A673 (cell line): ENCODE results near the gene CACNA2D1. TPM values are rescaled to one million over a fixed set of nuclear protein-coding genes. Genes with fewer than 3 reads are reported as not detected.
A peak's percentile ranks its signal among the peaks of the same experiment; 100 is the strongest.

Experiments used
- BruUV-seq: library from RNA; stranded (reverse); fragments of 400-500 nt; replicated peaks from 2 replicates; lab custom pipeline; 2021; lab: Mats Ljungman, UMichigan
- CTCF ChIA-PET: fragments of 300-600 bp; sonication (Branson Sonifier 250); formaldehyde crosslinking; loops from one replicate; lab custom pipeline; 2022; ENCODE audit warnings: antibody characterized with exemption; lab: Charles Lee
- POLR2A ChIA-PET: fragments of 300-600 bp; sonication (Branson Sonifier 250); formaldehyde crosslinking; loops from one replicate; lab custom pipeline; 2022; ENCODE audit warnings: antibody characterized with exemption; ENCODE audit not compliant: low non-redundant PET; lab: Charles Lee
- DNase-seq: peaks from one replicate; pipeline ENCODE4 v3.0.0-alpha.2; 2015; ENCODE audit warnings: low spot score
- H3K27ac ChIP-seq: fragments of 200-600 bp; sonication (generic); 2 replicates; pipeline ENCODE4 v1.5.1; 2016; ENCODE audit warnings: mixed run types, low read depth, mild to moderate bottlenecking, mixed read lengths, antibody characterized with exemption, low read length; ENCODE audit not compliant: poor library complexity, severe bottlenecking
- H3K27me3 ChIP-seq: fragments of 200-600 bp; sonication (generic); replicated peaks from 2 replicates; pipeline ENCODE4 v1.6.1; 2017; ENCODE audit warnings: mixed run types, low read depth, mild to moderate bottlenecking, mixed read lengths, antibody characterized with exemption, low read length; ENCODE audit not compliant: insufficient read depth, poor library complexity
- H3K36me3 ChIP-seq: fragments of 200-600 bp; sonication (generic); 2 replicates; pipeline ENCODE4 v1.6.1; 2016; ENCODE audit warnings: mixed run types, mild to moderate bottlenecking, mixed read lengths, antibody characterized with exemption, low read length; ENCODE audit not compliant: insufficient read depth, poor library complexity, severe bottlenecking
- H3K4me1 ChIP-seq: fragments of 200-600 bp; sonication (generic); 2 replicates; pipeline ENCODE4 v1.6.1; 2017; ENCODE audit warnings: mixed run types, mild to moderate bottlenecking, mixed read lengths, antibody characterized with exemption, low read length; ENCODE audit not compliant: insufficient read depth, poor library complexity, severe bottlenecking
- H3K4me3 ChIP-seq: fragments of 200-600 bp; sonication (generic); 2 replicates; pipeline ENCODE4 v1.5.1; 2016; ENCODE audit warnings: low read depth, mixed run types, mild to moderate bottlenecking, mixed read lengths, low read length; ENCODE audit not compliant: poor library complexity, severe bottlenecking
- H3K9me3 ChIP-seq: fragments of 200-600 bp; sonication (generic); 2 replicates; pipeline ENCODE4 v1.6.1; 2016; ENCODE audit warnings: mixed run types, low read depth, mild to moderate bottlenecking, mixed read lengths, antibody characterized with exemption, low read length; ENCODE audit not compliant: poor library complexity, severe bottlenecking
- CTCF ChIP-seq: fragments of 300-800, 200-600 bp; sonication (generic); conservative IDR thresholded peaks from 2 replicates; pipeline ENCODE4 v1.5.1; 2017; ENCODE audit warnings: low read depth, mild to moderate bottlenecking, antibody characterized with exemption, low read length, moderate library complexity, mixed read lengths
- EZH2 ChIP-seq: fragments of 200-600 bp; sonication (generic); IDR thresholded peaks from 2 replicates; pipeline ENCODE4 v1.6.1; 2017; ENCODE audit warnings: borderline replicate concordance, low read depth, mild to moderate bottlenecking, mixed read lengths, antibody characterized with exemption, low read length; ENCODE audit not compliant: poor library complexity, severe bottlenecking
- intact Hi-C: fragments of 100-400 bp; cut with micrococcal nuclease; formaldehyde crosslinking; loops from one replicate; pipeline ENCODE4 v1.10.0; 2022; ENCODE audit not compliant: unreplicated experiment
- total RNA-seq: library from RNA; stranded (reverse); gene quantifications from 2 replicates; pipeline ENCODE4 v1.2.3, GENCODE V29; 2021

The CACNA2D1 gene
- total RNA-seq, 1 experiment from 2014 or later: 49.1 TPM

GRCh38 chr7:81944058-81944457, 499.5 kb downstream of the CACNA2D1 start:
- TF ChIP-seq EZH2: no peak
- no peak for DNase-seq
- Histone ChIP-seq H3K27ac (no peak overlapping the region), H3K27me3 (no peaks in the 10 kb centered on the region), H3K36me3 (no peaks in the 10 kb centered on the region), H3K4me1 (no peaks in the 10 kb centered on the region), H3K9me3 (no peaks in the 10 kb centered on the region), H3K4me3 (no peak overlapping the region)
- ChIA-PET POLR2A (no interaction called here), CTCF (no interaction called here)
- intact Hi-C loops: no loop called here
- BruUV-seq: no TSS peak

- no peaks in the 10 kb centered on the region for H3K36me3 ChIP-seq
- TF ChIP-seq EZH2 (no peak), CTCF (no peak)
- intact Hi-C loops: no loop called here
- H3K27ac ChIP-seq: no peak overlapping the region
- H3K4me1 ChIP-seq: no peaks in the 10 kb centered on the region
- ChIA-PET CTCF (no interaction called here), POLR2A (no interaction called here)
- H3K9me3 ChIP-seq: no peaks in the 10 kb centered on the region
- peak; percentile 45 for DNase-seq
- no peak overlapping the region for H3K4me3 ChIP-seq
- no peaks in the 10 kb centered on the region for H3K27me3 ChIP-seq
- BruUV-seq: no TSS peak
These were observed 506.5 kb downstream of the CACNA2D1 start for GRCh38 chr7:81937091-81937490.

GRCh38 chr7:81934596-81935301, 508.8 kb downstream of the CACNA2D1 start:
- no peak for TF ChIP-seq CTCF
- no peak for TF ChIP-seq EZH2
- no TSS peak for BruUV-seq
- H3K4me3 ChIP-seq: no peak overlapping the region
- no peaks in the 10 kb centered on the region for H3K27me3 ChIP-seq
- POLR2A ChIA-PET: no interaction called here
- intact Hi-C loops: no loop called here
- no peaks in the 10 kb centered on the region for H3K9me3 ChIP-seq
- H3K27ac ChIP-seq: no peak overlapping the region
- H3K4me1 ChIP-seq: no peaks in the 10 kb centered on the region
- DNase-seq: no peak
- CTCF ChIA-PET: no interaction called here
- H3K36me3 ChIP-seq: no peaks in the 10 kb centered on the region

GRCh38 chr7:81932936-81933335, 510.6 kb downstream of the CACNA2D1 start:
- CTCF ChIA-PET: no interaction called here

More at GRCh38 chr7:81932936-81933335, 510.6 kb downstream of the CACNA2D1 start:
- H3K9me3 ChIP-seq: no peaks in the 10 kb centered on the region
- POLR2A ChIA-PET: no interaction called here
- H3K4me1 ChIP-seq: no peaks in the 10 kb centered on the region
- H3K27ac ChIP-seq: no peak overlapping the region
- H3K27me3 ChIP-seq: no peaks in the 10 kb centered on the region
- intact Hi-C loops: no loop called here
- no peak overlapping the region for H3K4me3 ChIP-seq
- TF ChIP-seq CTCF: no peak
- no TSS peak for BruUV-seq
- DNase-seq: no peak
- H3K36me3 ChIP-seq: no peaks in the 10 kb centered on the region
